Adrenal gland (tissue), 12 donors: Measurements from ENCODE around the gene ZDHHC11B. TPM values are rescaled to one million over a fixed set of nuclear protein-coding genes. Genes with fewer than 3 reads are reported as not detected.

Experiments
- DNase-seq, 7 donors: peaks; one replicate each; pipeline ENCODE4 v3.0.0-alpha.2; 2019 to 2020
- H3K27ac ChIP-seq, 5 donors: fragments of 200-600 bp; sonication (generic) in 4 of 5; 1 replicate in 3 of 5; 2 replicates in 2 of 5; pipeline versions ENCODE4 v1.5.1 to v1.8.0; 2016 to 2020; ENCODE audit warnings: mild to moderate bottlenecking in 1 of 5
- H3K27me3 ChIP-seq: fragments of 200-600 bp; 2 replicates; pipeline ENCODE4 v1.8.0; 2021
- H3K36me3 ChIP-seq, 2 donors: fragments of 200-600 bp; replicated peaks in 1 of 2; 1 replicate in 1 of 2; 2 replicates in 1 of 2; pipeline versions ENCODE4 v1.5.1 to v1.8.0; 2018 to 2022
- H3K4me1 ChIP-seq, 2 donors: fragments of 200-600 bp; replicated peaks in 1 of 2; 1 replicate in 1 of 2; 2 replicates in 1 of 2; pipeline versions ENCODE4 v1.5.1 to v1.8.0; 2018 to 2021
- H3K4me3 ChIP-seq, 4 donors: fragments of 200-600 bp; sonication (generic) in 3 of 4; one replicate each; pipeline ENCODE4 v1.5.1; 2016 to 2018
- H3K9me3 ChIP-seq, 3 donors: fragments of 200-600 bp; sonication (generic) in 1 of 3; replicated peaks in 1 of 3; 1 replicate in 2 of 3; 2 replicates in 1 of 3; pipeline versions ENCODE4 v1.5.1 to v1.8.0; 2016 to 2021
- POLR2A ChIP-seq, 2 donors: fragments of 450-650 bp; IDR thresholded peaks; one replicate each; pipeline ENCODE4 v1.6.1; 2017; ENCODE audit warnings: antibody characterized with exemption in 2 of 2, mild to moderate bottlenecking in 2 of 2, moderate library complexity in 1 of 2
- WGBS, 4 donors: extraction: QIAGEN DNeasy Blood & Tissue Kit in 2 of 4; methylation state at CpG; one replicate each; pipeline versions ENCODE4 v1.1.5 to v1.1.7; 2013 to 2017; 5-methylcytosine and 5-hydroxymethylcytosine counted together
- intact Hi-C, 2 donors: fragments of 100-400 bp; cut with DNase I; formaldehyde crosslinking; loops; one replicate each; pipeline versions ENCODE4 v1.14.1 to v1.15.0; 2022 to 2023
- polyA plus RNA-seq, 3 donors: library from polyadenylated mRNA; stranded (reverse); fragments of 200-250 nt in 2 of 3; fragments of 350-450 nt in 1 of 3; fragmentation: Illumina TruSeq in 1 of 3; extraction: RNeasy Lipid Tissue Mini Kit (QIAGEN cat#74804) in 1 of 3; gene quantifications; one replicate each; pipeline ENCODE4 v1.2.3, GENCODE V29; 2013 to 2014
- total RNA-seq, 9 donors: library from RNA; depleted of rRNA in 4 of 9; stranded (reverse); fragments of >200 nt in 4 of 9; fragments of 120-200 nt in 1 of 9; fragmentation: NEBNext Ultra II Directional in 1 of 9; extraction: Animal tissue kit (Norgen Biotek cat#: 25700) in 1 of 9; gene quantifications; one replicate each; pipeline versions ENCODE4 v1.1.0 to v1.2.4, GENCODE V29; 2013 to 2023
- TF ChIP-seq, protein P1 (sequence below), 6 experiments: fragments of 450-650 bp in 4 of 6; fragments of 200-600 bp in 2 of 6; sonication (generic) in 1 of 6; IDR thresholded peaks; 1 replicate in 5 of 6; 2 replicates in 1 of 6; pipeline versions ENCODE4 v1.5.1 to v1.8.0; 2016 to 2021; ENCODE audit warnings: antibody characterized with exemption in 6 of 6, mild to moderate bottlenecking in 2 of 6, moderate library complexity in 1 of 6
- donor health status: healthy with polysubstance abuse.
- donor health status: Bipolar disorder and iron deficiency.
- donor health status: DM: yes; HTN: yes; CAD: no.
- donor health status: DM: no; HTN: no; CAD: no.
- donor health status: DM: no; HTN: no; CAD: no.
- donor health status: DM: yes; HTN: yes; CAD: no.

The ZDHHC11B gene
- total and polyA plus RNA-seq, 12 donors = 0.64 to 7.8 (median 1.5) TPM; not detected in 2

DNA sequence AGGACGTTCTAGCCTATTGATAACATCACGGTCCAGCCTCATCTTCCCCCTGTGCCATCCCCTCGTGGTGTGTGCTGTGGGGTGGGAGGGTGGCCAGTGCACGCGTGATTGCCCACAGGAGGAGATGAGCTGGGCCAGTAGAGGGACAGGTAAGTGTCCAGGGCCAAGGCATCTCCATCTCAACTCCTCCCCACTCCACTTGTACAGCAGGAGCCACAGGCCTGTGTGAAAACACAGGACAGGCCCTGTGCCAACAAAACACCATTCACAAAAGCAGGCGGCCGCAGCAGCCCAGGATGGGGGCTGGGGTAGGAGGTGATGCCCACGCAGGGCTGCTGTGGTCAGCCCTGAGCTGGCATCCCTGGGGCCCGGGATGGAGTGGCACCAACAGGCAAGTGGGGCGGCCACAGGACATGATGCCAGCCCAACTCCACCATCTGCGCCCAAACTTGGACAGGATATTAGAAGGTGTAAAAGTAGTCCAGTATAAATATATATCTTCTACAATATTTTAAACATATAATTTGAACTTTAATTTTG is 124.0 kb downstream of the ZDHHC11B start:
- peaks cover 0 to 5% of the 10 kb centered on the region in 2 donors for H3K36me3 ChIP-seq
- no peak for DNase-seq
- H3K27me3 ChIP-seq = no peaks in the 10 kb centered on the region
- no peaks in the 10 kb centered on the region for H3K9me3 ChIP-seq
- no peak overlapping the region for H3K4me3 ChIP-seq
- TF ChIP-seq POLR2A (IDR thresholded peaks at IDR 0.05) = no peak
- TF ChIP-seq, protein P1, sequence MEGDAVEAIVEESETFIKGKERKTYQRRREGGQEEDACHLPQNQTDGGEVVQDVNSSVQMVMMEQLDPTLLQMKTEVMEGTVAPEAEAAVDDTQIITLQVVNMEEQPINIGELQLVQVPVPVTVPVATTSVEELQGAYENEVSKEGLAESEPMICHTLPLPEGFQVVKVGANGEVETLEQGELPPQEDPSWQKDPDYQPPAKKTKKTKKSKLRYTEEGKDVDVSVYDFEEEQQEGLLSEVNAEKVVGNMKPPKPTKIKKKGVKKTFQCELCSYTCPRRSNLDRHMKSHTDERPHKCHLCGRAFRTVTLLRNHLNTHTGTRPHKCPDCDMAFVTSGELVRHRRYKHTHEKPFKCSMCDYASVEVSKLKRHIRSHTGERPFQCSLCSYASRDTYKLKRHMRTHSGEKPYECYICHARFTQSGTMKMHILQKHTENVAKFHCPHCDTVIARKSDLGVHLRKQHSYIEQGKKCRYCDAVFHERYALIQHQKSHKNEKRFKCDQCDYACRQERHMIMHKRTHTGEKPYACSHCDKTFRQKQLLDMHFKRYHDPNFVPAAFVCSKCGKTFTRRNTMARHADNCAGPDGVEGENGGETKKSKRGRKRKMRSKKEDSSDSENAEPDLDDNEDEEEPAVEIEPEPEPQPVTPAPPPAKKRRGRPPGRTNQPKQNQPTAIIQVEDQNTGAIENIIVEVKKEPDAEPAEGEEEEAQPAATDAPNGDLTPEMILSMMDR (IDR thresholded peaks at IDR 0.05) = no peak
- intact Hi-C loops = no loop called here
- WGBS, 4 donors = 95 to 97% (median 96%) methylated on average over 8 to 11 of the region's 11 CpGs
- no peak overlapping the region for H3K27ac ChIP-seq
- no peaks in the 10 kb centered on the region for H3K4me1 ChIP-seq

Other genes with a start within 250 kb of the ZDHHC11B start
- gene CEP72, start 172.4 kb downstream of the ZDHHC11B start, total RNA-seq = 1 to 10 TPM in 8 of 9 donors, under 1 TPM in 1; 0.36 to 7.8 (median 2.7) TPM
- 1 to 10 TPM in 2 of 3 donors, under 1 TPM in 1; 0.88 to 5.9 (median 2.1) TPM for gene CEP72, start 172.4 kb downstream of the ZDHHC11B start, polyA plus RNA-seq
- gene TPPP, start 91.4 kb downstream of the ZDHHC11B start, total RNA-seq = 1 to 10 TPM in 7 of 9 donors, under 1 TPM in 2; 0.39 to 9.1 (median 1.6) TPM
- 1 to 10 TPM in 2 of 3 donors, under 1 TPM in 1; 0.94 to 4.0 (median 3.1) TPM for gene TPPP, start 91.4 kb downstream of the ZDHHC11B start, polyA plus RNA-seq
- 1 to 10 TPM in 6 of 9 donors, under 1 TPM in 1, not detected in 2; 0.57 to 4.0 (median 2.7) TPM for gene ZDHHC11, start 66.3 kb upstream of the ZDHHC11B start, total RNA-seq
- 1 to 10 TPM; 1.1 to 8.6 (median 4.3) TPM for gene ZDHHC11, start 66.3 kb upstream of the ZDHHC11B start, polyA plus RNA-seq
- 10 to 100 TPM; 11.3 to 32.4 (median 24.4) TPM for gene BRD9, start 108.1 kb upstream of the ZDHHC11B start, total RNA-seq
- 10 to 100 TPM; 27.5 to 39.5 (median 35.5) TPM for gene BRD9, start 108.1 kb upstream of the ZDHHC11B start, polyA plus RNA-seq
- 1 to 10 TPM in 4 of 9 donors, under 1 TPM in 5; 0.30 to 4.2 (median 0.79) TPM for gene TRIP13, start 108.2 kb upstream of the ZDHHC11B start, total RNA-seq
- gene TRIP13, start 108.2 kb upstream of the ZDHHC11B start, polyA plus RNA-seq = 1 to 10 TPM in 1 of 3 donors, under 1 TPM in 2; 0.32 to 5.0 (median 0.71) TPM
- gene NKD2, start 224.1 kb upstream of the ZDHHC11B start, total RNA-seq = 10 to 100 TPM in 4 of 9 donors, 1 to 10 TPM in 4, under 1 TPM in 1; 0.22 to 25.5 (median 9.6) TPM
- 10 to 100 TPM in 2 of 3 donors, under 1 TPM in 1; 0.92 to 32.8 (median 18.1) TPM for gene NKD2, start 224.1 kb upstream of the ZDHHC11B start, polyA plus RNA-seq